WERI-Rb-1 (cell line): ENCODE measurements around the gene LMX1B.

Source experiments
- DNase-seq: peaks from one replicate; pipeline ENCODE4 v3.0.0-alpha.2; 2020
- H3K27ac ChIP-seq: fragments of 250-450 bp; sonication (Bioruptor Pico); 2 replicates; pipeline ENCODE4 v1.5.1; 2020; ENCODE audit warnings: mild to moderate bottlenecking, moderate library complexity
- H3K27me3 ChIP-seq: fragments of 250-450 bp; sonication (Bioruptor Pico); 2 replicates; pipeline ENCODE4 v1.5.1; 2021; ENCODE audit warnings: mild to moderate bottlenecking, low read depth, moderate library complexity; ENCODE audit not compliant: insufficient read depth, severe bottlenecking
- H3K36me3 ChIP-seq: fragments of 250-450 bp; sonication (Bioruptor Pico); 2 replicates; pipeline ENCODE4 v1.5.1; 2020; ENCODE audit warnings: mild to moderate bottlenecking, moderate library complexity
- H3K4me3 ChIP-seq: 2 replicates; pipeline ENCODE4 v1.5.1; 2011; ENCODE audit warnings: low read depth, mild to moderate bottlenecking, control low read depth, low read length
- H3K9me3 ChIP-seq: fragments of 250-450 bp; sonication (Bioruptor Pico); 2 replicates; pipeline ENCODE4 v1.5.1; 2021; ENCODE audit warnings: mild to moderate bottlenecking, moderate library complexity; ENCODE audit not compliant: severe bottlenecking
- CTCF ChIP-seq: IDR thresholded peaks from 2 replicates; pipeline ENCODE4 v1.5.1; 2011; ENCODE audit warnings: low read depth, mild to moderate bottlenecking, control low read depth, inconsistent platforms, low read length

Gene LMX1B

DNA sequence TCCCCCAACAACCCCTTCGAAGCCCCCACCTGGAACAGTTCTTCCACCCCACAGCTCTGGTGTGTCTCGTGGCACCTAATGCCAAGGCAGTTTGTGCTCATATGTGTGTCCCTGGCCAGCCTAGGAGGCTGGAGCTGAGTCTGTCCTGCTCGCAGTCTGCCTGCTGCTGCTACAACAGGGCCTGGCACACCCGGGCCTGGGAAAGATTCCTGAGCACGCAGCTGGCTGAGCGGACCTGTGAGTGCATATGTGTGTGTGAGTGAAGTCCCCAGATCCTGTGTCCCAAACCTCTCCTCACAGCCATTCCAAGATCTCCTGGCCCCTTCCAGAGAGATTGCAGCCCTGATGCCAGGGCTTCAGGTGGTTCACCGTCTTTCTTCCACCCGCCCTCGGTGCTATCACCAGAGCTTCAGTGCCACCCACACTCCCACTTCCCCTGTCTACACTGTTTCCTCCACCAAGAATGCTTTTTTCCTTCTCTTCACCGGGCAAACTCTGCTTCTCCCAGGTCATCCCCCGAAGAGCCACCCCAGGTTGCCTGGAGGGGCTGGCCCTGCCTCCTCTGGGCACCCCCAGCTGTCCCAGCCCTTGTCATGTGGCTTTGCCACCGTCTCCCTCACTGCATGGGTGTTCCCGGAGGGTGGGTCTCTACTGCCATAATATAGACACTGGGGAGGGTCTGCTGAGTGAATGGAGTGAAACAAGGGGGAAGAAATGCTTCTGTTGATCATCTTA lies 28.4 kb downstream of the LMX1B start:
- H3K27me3 ChIP-seq: peaks cover 10% of the 10 kb centered on the region

GRCh38 chr9:126642839-126643238 lies 29.1 kb downstream of the LMX1B start:
- H3K9me3 ChIP-seq: no peaks in the 10 kb centered on the region
- TF ChIP-seq CTCF: no peak
- H3K4me3 ChIP-seq: no peak overlapping the region
- H3K27ac ChIP-seq: no peak overlapping the region
- no peaks in the 10 kb centered on the region for H3K36me3 ChIP-seq
- DNase-seq: peak; percentile 68
- H3K27me3 ChIP-seq: peaks cover 10% of the 10 kb centered on the region

More for the DNA sequence above, 28.4 kb downstream of the LMX1B start:
- Histone ChIP-seq H3K4me3 (no peak overlapping the region), H3K27ac (no peak overlapping the region), H3K36me3 (no peaks in the 10 kb centered on the region), H3K9me3 (no peaks in the 10 kb centered on the region)
- no peak for DNase-seq
- TF ChIP-seq CTCF: no peak

- Histone ChIP-seq H3K4me3 (no peak overlapping the region), H3K36me3 (no peaks in the 10 kb centered on the region), H3K9me3 (no peaks in the 10 kb centered on the region), H3K27me3 (no peaks in the 10 kb centered on the region), H3K27ac (peak overlapping the region; percentile 20; the same call in 1 of the 2 replicates)
- peak; percentile 40 for DNase-seq
- no peak for TF ChIP-seq CTCF
These were observed 30.3 kb downstream of the LMX1B start for GRCh38 chr9:126643945-126644527.

DNA sequence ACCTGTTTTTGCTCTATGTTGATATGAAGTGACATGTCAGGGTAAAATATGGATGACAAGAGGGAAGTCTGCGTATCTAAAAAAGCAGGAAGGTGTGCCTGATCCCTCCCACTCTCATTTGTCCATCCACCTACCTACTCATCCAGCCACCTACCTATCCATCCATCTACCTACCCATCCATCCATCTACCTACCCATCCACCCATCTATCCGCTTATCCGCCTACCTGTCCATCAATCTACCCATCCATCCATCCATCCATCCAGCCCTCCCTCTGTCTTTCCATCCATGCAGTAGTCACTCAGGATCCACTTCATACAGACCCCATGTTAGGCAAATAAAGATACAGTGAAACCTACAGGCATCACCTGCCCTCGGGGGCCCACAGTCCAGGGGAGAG lies 32.4 kb downstream of the LMX1B start:
- no peaks in the 10 kb centered on the region for H3K27me3 ChIP-seq
- H3K4me3 ChIP-seq: no peak overlapping the region
- no peak for DNase-seq
- no peak overlapping the region for H3K27ac ChIP-seq
- TF ChIP-seq CTCF: no peak
- no peaks in the 10 kb centered on the region for H3K9me3 ChIP-seq
- H3K36me3 ChIP-seq: no peaks in the 10 kb centered on the region

- no peak for DNase-seq
- TF ChIP-seq CTCF: no peak
- H3K27me3 ChIP-seq: no peaks in the 10 kb centered on the region
- no peak overlapping the region for H3K4me3 ChIP-seq
- H3K36me3 ChIP-seq: no peaks in the 10 kb centered on the region
- H3K9me3 ChIP-seq: no peaks in the 10 kb centered on the region
- H3K27ac ChIP-seq: no peak overlapping the region
These were observed 34.1 kb downstream of the LMX1B start for GRCh38 chr9:126647585-126648411.
